Activated CD8-positive, alpha-beta memory T cell treated with anti-CD3 and anti-CD28 coated beads, Interleukin-2, amount 50 U/mL, for 48 hours (primary cell): ENCODE data around the gene ITPR3.

Experiments used
- DNase-seq: peaks from one replicate; pipeline ENCODE4 v3.0.0-alpha.2; 2020

ITPR3 gene

DNA sequence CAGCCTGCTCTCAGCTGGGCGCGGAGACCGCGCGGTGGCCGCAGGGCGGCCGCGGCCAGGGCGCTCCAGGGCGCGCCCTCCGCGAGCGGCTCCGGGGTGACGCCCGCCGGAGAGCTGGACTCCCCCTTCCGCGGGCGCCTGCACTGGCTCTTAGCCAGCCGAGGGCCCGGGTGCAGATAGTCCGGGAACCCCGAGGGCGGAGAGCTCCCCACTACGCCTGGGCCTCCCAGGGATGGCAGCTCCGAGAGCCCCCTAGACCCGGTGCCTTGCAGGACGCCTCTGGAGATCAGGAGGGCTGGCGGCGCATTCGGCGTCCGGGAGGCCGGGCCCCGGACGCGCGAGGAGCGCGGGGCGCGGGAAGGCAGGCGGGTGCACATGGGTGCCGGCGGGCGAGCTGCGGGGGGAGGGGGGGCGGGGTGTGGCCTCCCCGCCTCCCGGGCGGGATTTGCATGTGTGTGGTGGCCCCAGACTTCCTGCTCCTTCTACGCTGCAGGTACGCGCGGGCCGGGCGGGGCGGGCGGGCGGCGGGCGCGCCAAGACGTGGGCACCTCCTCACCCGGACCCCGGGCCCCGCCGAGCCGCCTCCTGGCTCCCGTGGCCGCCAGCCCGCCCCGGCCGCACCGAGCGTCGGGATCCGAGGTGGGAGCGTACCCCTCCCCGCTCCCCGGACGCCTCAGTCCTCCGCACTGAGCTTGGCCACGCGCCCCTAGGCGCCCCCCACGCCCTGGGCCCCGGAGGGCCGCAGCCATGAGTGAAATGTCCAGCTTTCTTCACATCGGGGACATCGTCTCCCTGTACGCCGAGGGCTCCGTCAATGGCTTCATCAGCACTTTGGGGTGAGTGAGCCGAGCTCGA, at the start of gene ITPR3:
TSS of gene ITPR3 (plus strand) at position 467 of the 855 bp plus-strand sequence. CDS start at position 748, 281 bp downstream.
- peak; percentile 85 for DNase-seq

DNA sequence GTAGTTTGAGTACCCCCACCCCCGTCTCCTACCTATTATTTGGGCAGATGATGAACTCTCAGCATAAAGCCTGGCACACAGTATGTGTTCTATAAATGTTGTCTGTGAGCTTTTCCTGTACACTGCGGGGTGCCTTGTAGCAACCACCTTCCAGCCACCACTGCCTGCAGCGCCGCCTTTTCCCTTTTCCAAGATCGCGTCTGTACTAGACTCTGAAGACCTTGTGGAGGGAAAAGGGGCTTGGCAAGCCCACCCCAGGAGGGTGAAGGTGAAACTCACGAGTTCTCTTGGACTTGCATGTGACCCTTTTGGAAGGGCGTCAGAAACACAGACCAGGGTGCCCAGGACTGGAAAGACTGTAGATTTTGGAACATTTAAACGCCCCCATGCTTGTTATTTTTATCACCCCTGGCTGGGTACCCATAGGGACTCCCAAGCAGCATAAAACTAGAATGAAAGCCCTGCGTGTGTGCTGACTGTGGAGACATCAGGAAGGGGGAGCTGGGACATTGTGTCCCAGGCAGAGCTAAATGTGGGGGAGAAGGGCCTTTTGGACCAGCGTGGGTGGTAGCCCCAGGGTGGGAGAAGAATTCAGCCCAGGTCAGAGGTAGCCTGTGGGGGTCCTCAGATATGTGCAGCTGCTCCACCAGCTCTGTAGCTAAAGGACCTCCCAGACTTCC, 49.3 kb upstream of the ITPR3 start:
- DNase-seq: no peak

DNA sequence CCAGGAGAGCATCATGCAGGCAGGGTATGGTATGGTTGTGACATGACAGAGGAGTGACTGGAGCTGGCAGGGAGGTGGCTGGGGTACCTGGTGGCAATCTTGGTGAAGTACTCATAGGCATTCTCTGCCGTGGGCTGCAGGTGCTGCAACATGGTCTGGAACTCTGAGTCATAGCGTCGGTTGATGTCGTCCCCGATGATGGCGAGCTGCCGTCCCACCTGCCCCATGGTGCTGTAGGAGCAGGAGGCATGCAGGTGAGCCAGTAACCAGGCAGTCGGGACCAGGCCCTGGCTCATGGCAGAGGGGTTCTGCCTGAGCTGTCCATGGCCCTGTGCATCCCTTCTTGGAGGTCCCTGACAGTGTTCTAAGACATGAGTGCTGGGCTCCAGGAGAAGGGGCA, 45.9 kb upstream of the ITPR3 start:
- no peak for DNase-seq

DNA sequence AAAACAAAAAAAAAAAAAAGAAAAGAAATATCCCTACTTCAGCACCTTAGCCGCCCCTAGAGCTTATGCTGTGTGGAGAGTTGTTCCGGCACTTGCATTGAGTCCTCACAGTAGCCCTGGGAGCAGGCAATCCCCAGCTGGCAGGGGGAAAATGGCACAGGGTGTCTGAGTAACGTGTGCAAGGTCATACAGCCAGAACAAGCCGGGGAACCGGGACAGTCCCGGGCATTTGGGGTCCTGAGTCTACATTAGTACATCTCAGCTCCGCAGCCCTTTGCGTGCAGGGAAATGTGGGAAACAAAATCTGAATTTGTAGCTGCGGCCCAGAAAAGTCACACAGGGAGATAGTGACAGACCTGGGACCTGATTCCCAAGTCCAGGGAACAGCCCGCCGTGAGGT, 44.5 kb upstream of the ITPR3 start:
- no peak for DNase-seq

DNA sequence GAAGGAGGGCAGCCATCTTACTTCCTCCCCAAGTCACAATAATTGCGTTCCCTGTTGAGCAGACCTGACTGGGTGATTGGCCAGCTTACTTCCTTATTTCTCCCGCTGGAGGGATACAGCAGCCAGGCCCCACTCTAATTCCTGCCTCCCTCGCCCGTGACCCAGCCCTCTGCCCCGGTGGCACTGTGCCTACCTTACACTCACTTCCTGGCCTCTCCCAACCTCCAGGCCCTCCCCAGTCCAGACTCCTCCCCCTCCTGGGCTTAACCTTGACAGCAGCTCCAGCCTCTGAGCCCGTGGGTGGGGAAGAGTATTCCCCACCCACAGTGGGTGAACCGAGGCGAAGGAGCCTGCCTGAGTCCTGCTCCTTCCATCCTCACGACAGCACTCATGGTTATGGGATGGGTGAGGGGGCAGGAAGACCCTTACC, 44.0 kb upstream of the ITPR3 start:
- no peak for DNase-seq

DNA sequence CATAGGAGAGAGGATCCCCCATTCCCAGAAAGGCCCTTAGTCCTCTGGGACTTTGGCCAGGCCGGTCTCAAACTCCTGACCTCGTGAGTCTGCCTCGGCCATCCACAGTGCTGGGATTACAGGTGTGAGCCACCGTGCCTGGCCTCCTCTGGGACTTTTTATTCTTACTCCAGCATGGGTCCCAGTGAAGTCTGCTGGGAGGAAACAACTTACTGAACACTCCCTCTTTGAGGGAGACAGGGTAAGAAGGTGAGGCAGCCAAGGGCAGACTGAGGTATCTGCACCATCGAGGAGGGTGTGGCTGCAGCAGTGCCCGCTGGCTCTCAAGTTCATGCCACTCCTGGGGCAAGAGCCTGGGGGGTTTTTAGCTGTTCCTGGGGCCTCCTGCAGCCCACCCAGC, 43.4 kb upstream of the ITPR3 start:
- no peak for DNase-seq

DNA sequence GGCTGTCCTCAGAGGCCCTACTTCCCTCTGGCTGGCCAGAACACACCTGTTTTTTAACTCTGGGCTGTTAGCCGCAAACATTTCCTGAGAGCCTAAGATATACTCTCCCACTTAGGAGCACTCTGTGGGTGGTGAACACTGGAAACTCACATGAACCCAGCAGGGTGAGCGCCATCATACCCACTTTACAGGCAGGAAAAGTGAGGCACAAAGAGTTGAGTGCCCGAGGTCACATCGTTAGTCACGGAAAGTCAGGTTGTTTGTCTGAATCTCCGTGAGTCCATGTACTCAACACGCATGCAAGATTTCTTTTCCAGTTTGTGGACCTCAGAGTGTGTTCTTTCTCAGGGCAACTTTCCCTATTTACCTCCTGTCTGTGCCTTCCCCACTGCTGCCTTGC, 43.0 kb upstream of the ITPR3 start:
- no peak for DNase-seq

DNA sequence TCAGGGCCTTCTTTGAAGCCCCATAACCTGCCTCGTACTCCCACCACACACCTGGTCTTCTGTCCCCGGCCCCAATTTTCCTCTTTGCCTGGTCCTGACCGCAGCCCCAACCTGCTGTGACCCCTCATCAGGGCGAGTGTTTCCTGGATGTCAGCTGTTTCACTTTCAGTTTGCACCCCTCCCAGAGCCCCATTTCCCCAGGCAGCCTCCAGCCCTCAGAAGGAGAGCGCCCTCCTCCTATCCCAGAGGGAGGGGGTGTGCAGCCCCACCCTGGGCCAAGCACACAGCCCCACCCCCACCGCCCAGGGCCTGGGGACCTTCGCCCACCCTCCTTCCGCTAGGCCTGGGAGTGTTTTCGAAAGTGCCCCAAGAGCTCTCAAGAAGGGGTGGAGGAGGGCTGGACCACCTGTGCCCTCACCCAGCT, 42.5 kb upstream of the ITPR3 start:
- no peak for DNase-seq

DNA sequence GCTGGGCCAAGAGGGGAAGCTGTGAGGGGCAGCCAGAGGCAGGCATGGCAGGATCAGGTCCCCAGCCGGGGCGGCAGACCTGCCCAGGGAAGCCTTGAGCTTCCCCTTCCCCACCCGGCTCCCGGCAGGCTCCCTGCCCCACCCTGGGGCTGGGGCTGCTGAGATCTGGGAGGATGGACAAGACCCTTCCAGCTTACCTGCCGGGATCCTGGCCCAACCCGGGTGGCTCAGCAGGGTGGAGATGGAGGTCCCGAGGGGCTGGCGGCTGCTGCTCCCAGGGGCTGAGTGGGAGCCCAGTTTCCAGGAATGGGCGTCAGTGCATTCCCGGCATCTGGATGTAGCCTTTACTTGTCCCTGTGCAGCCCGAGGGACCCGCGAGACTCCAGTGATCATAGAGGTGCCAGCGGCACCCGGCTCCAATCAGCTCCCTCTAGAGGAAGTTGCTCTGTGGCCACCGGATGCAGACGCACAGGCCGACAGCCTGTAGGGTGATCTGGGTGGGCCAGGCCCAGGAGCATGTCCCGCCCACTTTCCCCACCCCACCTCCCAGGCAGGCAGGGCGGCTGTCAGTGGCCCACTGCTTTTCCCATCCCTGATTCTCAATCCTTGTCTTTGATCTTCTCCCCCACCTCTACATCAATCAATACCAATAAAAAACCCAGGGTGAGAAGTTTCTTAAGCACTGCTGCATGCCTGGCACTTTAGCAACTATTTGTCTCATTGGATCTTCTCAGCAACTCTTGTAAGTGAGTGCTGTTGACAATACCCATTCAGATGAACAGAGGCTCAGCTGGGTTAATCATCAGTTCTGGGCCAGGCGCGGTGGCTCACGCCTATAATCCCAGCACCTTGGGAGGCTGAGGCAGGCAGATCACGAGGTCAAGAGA, 41.1 kb upstream of the ITPR3 start, which contains the start of gene BAK1:
TSS of gene BAK1 (minus strand) at position 449 of the 887 bp plus-strand sequence. CDS start 2,672 bp downstream, outside the sequence.
- DNase-seq: peak; percentile 89

DNA sequence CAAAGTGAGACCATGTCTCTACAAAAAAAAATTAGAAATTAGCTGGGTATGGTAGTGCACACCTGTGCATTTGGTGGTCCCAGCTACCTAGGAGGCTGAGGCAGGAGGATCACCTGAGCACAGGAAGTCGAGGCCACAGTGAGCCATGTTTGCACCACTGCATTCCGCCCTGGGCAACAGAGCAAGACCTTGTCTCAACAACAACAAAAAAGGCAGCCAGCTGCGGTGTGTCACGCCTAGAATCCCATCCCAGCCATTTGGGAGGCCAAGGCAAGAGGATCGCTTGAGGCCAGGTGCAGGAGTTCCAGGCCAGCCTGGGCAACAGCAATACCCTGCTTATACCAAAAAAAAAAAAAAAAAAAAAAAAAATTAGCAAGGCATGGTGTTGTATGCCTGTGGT, 39.9 kb upstream of the ITPR3 start:
- DNase-seq: no peak

DNA sequence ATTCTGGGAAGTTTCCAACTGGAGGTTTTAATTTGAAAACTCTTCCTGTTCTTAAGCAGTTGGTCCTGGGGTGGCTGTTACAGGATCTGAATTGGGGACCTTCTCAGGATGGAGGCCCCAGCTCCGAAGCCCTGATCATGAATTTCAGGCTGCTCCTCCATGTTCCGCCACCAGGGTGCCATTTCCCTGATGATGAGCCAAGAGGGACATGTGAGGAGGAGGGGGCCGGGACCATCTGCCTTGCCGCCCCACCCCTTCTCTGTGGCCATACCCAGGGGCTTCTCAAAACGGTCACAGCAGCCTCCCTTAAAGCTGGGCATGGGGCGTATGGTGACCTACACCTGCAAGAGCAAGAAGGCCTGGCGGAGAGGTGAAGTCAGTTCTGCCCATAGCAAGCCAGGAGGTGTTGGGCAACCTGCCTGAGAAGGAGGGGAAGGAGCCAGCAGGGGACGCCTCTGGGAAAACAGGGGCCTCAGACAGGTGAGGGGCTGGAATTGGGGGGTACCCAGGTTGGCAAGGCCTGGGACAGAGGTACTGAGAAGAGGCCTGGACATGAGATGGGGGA, 37.4 kb upstream of the ITPR3 start:
- DNase-seq: no peak

DNA sequence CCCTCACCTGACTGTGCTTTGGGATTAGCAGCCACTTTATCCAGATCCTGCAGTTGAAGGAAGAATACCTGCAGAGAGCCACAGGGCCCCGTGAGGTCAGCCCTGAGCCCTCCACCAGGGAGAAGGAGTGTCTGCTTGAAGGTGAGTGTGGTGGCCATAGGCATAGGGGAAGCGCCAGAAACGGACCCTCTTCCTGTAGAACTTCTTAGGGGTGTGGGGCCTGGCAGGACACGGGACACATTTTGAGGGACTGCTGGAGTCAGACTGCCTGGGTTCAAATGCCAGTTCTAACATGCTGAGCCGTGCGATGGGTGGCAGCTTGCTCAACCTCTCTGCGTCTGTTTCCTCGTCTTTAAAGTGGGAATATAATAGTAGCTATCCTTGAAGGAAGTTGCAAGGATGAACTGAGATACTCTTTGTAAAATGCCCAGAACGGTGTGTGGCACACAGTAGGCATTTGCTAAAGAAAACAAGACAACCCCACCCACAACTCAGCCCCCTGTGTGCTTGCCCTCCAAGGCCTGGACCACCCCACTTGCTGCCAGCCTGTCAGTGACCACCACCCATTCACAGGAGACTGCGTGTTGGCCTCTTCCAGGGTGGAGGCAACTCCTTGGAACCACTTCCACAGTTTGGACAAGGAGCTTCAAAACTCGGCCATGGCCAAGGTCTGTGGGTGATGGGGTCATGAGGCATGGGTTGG, 36.3 kb upstream of the ITPR3 start:
- no peak for DNase-seq

DNA sequence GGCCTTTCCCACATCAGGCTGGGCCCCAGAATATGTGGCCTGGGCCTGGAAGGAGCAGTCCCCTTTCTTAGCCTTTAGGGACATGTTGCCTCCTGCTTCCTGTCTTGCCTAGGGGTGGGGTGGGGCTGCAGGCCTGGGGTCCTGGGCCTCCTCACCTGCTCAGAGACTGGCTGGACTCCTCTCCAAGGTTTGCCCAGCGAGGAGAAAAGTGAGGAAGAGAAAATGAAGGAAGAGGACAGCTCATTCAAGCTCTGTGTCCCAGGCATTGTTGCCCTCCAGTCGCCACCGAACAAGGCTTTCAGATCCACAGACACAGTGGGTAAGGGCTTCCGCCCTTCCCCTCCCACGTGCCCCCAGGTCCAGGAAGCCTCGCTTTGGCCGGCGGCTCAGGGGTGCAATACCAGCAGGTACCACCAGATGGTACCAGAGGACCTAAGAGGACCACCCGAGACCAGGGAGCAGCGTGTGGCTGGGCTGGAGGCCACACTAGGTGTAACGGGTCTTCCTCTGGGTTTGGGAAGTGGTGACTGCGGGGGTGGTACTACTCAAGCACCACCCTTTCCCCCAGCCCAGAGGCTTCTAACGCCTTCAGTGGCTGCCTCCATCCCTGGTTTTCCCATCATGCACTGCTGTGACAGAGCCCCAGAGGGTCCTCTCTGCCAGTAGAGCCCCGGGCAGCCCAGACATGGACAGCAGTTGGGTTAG, 35.6 kb upstream of the ITPR3 start:
- peak; percentile 99 for DNase-seq

DNA sequence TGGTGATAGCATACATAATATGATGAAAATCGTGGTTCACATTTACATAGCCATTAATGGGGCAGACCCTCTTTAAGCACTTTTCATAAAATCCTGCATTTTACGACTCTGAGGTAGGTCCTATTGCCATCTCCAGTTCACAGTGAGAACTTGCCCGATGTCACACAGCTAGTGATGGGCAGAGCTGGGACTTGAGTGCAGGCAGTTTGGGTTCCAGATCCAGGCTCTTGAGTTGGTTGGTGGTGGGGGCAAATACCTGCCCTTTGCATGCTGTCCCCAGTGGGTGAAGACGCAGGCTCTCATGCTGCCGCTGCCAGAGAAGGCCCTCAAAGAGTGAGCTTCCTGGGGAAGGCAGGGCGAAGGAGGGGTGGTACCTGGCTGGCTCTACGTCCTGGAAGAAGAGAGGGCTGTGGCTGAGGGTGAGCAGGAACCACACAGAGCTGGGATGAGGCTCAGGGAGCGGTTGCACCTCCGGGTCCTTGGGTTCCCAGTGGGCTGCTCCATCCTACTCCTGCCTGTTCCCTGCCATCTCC, 34.9 kb upstream of the ITPR3 start:
- DNase-seq: no peak

DNA sequence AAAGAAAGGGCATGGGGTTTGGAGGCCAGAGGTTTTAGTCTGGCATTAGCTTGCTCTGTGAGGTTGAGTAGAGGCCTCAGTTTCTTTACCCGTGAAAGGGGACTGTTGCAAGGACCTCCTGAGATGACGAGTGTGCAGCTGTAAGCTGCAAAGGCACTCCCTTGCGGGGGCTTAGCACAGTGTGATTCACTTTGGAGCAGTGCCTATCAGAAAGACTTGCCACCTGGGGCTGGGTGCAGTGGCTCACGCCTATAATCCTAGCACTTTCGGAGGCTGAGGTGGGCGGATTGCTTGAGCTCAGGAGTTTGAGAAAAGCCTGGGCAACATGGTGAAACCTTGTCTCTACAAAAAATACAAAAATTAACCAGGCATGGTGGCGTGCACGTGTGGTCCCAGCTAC, 33.6 kb upstream of the ITPR3 start:
- no peak for DNase-seq

DNA sequence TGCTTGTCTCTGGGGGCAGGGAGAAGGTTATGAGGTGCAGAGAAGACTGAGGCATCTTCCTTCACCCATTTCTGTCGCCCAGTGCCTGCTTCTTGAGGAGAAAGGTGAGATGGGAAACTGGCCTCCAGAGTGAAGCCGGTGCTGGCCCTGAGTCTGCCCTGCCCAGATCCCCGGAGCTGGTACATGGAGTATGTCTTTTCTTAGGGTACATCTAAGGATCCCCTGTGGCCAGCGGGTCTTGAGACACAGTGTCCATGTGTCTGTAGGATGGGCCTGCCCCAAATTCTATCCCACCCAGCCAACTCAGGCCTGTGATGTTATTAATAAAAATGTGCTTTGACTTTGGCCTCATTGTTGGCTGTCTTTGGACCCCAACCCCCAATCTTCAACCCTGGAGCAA, 32.2 kb upstream of the ITPR3 start:
- DNase-seq: no peak

DNA sequence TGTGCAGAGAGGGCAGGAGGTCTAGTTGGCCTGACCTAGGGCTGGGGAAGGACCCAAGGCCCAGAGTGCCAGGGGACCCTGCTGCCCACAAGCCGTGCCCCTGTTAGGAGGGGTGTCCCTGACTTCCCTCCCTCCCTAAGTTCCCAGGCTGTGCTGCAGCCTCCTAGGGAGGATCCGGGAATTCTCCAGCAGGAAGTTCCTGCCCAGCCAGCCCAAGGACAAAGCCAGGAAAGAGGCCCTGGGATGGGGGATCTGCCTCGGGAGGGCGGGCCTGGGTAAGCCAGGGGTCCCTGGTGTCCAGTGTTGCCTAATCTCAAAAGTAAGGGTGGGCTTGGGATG, 31.8 kb upstream of the ITPR3 start:
- no peak for DNase-seq

DNA sequence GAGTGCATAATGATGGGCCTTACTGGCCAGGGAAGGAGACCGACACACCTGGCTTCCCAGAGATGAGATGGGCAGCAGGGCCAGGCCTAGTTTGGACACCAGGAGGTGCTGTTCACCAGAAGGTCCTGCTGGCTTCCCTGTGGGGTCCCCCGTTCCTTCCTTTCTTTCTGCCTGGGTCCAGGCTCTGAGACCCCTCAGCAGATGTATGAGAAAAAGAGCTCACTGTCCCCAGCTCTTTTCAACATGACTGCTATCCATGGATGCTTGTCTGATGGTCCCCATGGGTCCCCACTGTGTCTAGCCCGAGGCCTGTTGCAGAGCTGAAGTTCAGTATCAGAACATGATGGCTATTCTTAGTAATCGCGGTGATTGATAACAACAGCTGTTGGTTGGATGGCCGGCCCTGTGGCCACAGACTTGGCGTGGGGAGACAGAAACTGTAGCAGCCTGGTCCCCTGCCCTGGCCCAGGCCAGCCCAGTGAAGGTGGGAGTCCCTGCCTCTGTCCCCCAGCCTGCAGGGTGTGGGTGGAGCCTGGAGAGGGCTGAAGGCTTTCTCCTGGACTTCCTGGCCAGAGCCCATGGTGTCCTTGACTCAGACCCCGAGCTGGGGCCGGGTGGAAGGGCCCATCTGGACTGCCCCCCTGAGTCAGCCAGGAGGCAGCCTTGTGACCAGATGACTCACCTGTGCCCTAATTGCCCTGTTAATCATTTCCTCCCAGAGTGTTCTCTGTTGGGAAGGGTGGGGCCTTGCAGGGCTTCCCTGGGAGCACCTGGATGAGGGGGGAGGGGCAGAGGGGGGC, 31.2 kb upstream of the ITPR3 start:
- DNase-seq: peak; percentile 74

DNA sequence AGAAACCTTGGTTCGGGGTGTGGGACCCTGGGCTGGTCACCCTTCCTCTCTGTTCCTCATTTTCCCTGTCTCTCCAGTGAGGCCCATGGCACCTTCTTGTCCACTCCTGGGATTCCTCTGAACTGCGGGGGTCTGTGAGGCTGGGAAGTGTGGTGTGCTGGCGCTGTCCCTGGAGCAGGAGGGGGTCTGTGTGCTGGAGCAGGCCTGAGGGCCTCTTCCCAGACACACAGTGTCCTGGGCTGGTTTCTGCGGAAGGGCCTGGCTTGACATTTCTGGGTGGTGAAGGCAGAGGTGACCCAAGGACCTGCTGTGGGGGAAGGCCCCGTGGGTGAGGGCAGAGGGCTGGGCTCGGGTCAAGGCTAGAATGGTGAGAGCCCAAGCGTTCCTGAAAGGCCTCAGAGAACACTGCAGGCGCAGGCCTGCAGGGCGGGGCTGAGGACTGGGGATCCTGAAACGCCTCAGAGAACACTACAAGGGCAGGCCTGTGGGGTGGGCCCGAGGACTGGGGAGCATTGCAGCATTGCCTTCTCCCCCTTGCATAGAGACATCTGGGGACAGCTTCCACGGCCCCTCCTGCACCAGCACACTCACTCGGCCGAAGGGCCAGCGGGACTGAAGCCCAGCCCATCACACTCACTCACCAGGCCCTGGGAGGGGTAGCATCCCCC, 30.5 kb upstream of the ITPR3 start:
- DNase-seq: no peak
